HG03039 (cell line): ENCODE data around the gene NT5C1A.

ENCODE experiments used
- ATAC-seq: cut with Tn5 transposase; IDR thresholded peaks from one replicate; pipeline ENCODE4 v1.9.1; 2021; ENCODE audit warnings: mild to moderate bottlenecking, moderate library complexity; ENCODE audit not compliant: unreplicated experiment

The NT5C1A gene

DNA sequence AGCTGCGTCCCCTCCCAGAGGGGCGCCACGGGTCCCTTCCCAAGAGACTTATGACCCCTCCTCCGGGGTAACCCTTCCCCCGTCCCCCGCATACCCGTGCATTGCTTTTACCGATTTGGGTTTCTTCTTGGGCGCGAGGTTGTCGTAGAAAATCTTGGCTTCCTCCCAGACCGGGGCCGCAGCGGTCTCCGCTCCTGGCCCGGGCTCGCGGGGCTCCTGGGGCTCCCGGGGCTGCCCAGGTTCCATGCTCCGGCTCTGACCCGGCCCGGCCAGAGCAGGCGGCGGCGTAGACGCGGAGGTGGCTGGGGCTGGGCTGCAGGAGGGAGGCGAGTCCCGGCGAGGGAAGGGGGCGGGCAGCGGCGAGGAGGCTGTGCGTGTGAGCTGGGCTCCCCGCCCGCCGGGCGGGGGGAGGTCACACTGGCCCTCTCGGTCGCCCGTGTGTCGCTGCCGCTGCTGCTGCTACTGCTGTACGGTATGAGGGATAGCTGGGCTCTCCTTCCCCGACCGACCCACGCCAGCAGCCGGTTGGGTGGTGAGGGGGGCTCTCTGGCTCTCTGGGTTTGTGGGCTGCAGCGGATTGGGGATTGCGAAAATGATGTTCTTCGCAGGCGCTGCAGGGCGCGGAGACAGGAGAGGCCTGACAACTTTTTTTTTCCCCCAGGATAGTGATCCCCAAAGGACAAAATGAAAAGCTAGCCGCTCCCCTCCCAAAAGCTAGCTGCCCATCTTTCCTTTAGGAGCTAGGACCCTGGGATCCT is at the start of gene NT5C1A:
TSS of gene NT5C1A (minus strand) at position 315 of the 758 bp plus-strand sequence. CDS start at position 246, 69 bp downstream.
- no peak for ATAC-seq

DNA sequence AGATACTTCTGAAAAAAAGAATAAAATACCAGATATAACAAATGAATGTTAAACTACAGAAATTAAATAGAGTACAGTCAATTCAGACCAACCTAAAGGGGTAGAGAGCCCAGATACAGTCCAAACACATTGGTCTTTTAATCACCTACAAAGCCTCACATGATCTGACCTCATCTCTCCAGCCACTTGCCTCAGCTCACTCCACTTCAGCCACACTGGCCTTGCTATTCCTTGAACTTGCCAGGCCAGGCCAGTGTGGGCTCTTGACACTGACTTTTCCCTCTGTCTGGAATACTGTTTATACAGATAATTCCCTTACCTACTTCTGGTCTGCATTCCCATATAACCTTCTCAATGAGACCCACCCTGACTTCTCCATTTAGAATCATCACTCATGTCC is 49.8 kb upstream of the NT5C1A start:
- ATAC-seq = no peak

DNA sequence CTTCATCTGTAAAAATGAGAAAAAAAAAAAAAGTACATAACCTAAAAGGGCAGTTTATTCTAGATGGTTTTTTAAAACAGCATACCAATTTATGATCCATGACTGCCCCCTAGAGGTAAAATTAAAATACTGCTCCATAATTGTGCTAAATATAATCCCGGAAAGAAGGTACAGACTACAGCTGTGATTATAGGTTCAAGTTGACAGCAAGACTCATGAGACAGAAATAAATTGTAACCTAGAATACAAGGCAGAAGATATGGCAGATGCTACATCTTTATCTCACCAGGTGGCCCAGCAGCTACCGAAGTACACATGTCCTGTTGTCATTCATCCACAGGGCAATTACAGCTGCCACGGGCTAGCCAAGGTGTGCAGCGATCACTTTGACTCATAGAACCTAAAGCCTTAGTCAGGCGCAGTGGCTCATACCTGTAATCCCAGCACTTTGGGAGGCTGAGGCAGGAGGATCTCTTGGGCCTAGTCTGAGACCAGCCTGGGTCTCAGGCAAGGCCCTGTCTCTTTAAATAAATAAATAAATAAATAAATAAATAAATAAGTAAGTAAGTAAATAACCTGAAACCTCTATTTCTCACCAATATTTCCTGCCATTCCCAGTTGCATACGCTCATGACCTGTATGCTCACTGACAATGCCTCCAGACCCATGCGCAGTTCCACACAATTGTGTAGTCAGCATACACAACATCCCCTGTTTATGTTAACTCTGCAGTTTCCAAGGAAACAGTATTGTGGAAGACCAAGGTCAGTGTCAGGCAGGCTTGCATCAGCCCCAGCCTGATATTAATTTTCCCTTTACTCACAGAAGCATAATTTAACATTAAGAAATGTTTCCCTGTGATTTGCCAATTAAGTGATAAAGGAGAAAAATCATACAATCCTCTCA is 48.4 kb upstream of the NT5C1A start:
- ATAC-seq = no peak

DNA sequence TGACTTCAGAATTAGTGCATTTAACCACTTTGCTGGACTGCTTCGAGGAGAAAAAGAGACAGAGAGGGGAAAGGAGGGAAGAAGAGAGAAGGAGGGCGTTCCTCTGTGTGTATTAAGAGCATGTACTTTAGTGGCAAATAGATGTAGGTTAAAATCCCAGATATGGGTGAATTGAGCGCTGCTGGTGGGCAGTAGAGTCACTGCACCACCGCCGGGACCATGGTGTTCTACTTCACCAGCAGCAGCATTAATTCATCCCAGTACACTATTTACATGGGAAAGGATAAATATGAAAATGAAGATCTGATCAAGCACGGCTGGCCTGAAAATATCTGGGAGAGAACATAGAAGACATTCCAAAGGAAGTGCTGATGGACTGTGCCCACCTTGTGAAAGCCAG is 45.9 kb upstream of the NT5C1A start:
- ATAC-seq = no peak

DNA sequence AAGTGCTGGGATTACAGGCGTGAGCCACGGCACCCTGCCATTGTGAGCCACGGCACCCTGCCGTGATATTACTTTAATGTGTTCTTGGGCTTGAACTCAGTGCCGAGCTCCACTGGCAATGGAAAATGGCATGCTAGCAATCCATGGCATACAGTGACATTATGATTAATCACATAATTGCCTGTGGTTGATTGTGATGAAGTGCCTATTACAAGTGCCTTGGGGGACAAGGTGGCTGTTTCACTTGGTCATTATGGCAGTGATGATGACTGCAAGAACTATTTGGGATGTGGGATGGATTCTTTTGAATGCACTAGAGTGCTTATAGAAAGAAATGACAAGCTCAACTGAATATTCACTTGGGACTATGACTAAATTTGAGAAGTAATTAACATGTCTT is 41.6 kb upstream of the NT5C1A start:
- no peak for ATAC-seq

DNA sequence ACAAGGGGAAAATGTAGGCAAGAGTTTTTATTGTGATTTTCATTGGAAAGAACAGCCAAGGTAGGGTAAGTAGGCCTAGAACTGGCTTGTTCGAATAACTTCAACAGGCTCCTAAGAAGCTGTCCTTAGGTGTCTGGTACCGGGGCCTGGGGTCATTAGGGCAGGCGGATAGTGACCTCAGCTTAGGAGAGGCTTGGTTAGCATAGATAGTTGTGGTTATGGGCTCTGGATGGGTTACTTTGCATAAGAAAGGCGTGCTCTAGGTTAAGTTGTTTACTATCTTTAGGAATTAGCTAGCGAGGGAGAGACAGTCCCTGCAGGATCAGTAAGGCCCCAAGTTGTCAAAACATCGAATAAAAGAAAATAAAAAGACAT is 40.0 kb upstream of the NT5C1A start:
- ATAC-seq = no peak

DNA sequence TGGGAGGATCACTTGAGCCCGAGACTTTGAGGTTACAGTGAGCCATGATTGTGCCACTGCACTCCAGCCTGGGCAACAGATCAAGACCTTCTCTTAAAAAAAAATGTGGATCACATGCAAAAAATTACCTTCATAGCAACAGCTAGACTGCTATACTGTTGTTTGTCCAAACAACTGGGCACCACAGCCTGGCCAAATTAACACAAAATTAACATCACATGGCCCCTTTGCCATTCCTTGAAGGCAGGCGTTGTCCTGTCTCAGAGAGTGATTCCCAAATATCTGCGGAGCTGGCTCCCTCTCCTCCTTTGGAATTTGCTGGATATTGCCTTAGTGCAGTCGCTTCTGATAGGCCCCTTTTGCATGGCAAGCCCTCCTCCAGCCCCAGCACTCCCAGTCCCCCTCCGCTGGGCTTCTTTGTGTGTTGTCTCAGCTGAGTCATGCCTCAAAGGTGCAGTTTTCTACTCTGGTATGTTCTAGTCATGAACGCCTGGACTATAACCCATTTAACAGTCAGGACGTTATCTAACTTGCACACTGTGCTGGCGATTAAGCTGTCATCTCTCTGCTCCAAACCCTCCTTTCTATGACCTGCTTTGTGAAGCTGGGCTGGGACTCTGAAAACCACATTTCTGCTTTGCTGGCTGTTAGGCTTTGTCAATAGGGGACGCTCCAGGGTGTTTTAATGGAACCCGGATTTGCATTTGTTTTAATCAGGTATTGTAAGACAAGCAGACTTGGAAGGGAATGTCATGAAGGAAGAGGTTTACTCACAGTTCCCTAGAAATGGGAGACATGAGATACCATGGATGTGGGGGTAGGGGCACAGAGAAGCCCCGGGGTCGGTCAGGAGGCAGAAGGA is 39.4 kb upstream of the NT5C1A start:
- ATAC-seq = no peak

DNA sequence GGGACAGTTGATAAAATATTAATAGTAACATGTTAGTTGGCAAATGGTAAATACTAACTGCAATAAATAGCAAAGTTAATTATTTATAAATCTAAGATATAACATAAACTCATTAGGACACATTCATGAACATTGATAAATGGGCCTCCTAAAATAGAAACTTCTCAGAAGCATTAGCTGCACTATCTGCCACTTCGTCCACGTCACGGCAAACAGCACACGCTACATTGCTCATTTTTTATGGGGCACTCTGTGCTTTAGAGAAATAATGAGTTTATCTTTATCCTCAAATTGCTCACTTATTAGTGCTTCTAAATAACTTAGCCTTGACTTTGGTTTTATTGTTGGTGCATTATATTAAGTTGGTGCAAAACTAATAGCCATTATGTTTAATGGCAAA is 35.6 kb upstream of the NT5C1A start:
- no peak for ATAC-seq

DNA sequence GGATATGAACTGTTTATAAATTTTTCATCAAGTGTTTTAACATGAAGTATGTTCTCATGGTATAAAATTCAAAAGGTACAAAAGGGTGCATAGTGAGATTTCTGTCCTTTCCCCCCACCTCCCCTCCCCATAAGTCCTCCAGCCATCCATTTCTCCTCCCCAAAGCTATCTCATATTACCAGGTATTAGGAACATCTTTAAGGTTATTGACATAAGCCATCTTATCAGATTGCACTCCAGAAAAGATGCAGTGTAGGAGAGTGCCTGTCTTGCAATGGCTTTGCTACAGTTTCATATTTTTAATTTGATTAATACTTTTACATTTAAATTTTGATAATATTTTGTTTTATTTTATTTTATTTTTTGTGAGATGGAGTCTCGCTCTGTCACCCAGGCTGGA is 32.9 kb upstream of the NT5C1A start:
- no peak for ATAC-seq

DNA sequence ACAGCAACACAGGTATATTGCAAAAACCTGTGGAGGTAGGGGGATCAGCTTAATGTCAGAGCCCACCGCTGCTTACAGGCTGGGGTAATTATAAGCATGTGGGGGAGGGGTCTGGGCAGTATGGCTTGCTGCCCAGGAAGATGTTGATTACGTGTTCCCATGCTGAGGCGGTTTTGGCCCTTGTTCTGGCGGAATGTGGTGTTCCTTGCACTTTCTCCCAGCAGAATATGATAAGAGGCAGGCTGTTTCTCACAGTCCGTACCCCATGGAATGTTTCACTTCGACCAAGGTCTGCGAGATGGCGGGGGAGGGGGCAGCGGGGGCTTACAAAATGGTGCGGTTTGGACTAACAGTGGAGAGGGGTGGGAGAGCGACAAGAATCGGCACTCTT is 29.1 kb upstream of the NT5C1A start:
- ATAC-seq = no peak

DNA sequence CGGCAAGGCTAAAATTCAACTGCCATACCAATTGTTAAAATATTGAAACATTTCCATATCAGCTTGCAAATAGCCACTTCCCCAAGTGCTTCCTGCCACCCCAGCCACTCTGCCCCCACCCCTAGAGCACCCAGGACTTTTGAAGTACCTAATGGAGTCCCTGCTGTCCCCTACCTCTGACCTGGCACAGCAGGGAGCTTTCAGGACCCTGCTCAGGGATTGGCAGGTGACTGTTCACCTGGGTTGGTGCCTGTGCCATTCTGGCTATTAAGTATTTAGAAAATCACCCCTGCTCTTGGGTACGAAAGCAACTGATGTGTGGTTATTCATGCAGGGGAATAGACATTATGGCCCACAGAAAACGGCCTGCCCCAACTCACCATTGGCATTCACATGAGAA is 28.4 kb upstream of the NT5C1A start:
- no peak for ATAC-seq

DNA sequence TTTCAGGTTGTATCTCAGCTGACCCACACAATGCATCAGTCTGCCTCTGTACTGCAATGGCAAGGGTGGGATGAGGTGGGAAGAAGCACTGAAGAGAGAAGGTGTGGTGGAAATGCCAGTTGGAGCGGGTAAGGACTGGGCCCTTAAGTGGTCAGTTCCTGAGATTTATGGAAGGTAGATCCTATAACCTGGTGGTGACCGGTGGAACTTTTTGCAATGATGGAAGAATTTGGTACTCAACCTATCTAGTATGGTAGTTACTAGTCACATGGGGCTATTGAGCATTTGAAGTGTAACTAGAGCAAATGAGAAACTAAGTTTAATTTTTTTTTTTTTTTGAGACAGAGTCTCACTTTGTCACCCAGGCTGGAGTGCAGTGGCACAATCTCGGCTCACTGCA is 27.5 kb upstream of the NT5C1A start:
- ATAC-seq = no peak

DNA sequence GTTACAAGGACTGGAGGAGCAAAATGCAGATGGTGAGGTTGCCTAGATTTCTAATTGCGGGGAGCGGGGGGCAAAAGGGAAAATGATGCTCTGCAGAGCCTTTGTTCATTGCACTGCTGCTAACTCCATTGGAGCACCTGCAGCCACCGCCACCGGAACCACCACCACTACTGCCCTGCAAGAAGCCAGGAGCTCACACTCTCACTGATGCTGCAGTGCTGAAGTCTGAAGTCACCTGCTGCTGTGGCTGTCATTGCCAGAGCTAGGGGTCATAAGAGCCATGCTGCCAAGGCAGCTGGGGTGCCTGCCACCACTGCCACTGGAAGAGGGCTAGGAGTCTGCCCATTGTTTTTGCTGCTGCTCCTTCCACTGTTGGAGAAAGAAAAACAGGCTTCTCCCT is 26.7 kb upstream of the NT5C1A start:
- ATAC-seq = no peak

DNA sequence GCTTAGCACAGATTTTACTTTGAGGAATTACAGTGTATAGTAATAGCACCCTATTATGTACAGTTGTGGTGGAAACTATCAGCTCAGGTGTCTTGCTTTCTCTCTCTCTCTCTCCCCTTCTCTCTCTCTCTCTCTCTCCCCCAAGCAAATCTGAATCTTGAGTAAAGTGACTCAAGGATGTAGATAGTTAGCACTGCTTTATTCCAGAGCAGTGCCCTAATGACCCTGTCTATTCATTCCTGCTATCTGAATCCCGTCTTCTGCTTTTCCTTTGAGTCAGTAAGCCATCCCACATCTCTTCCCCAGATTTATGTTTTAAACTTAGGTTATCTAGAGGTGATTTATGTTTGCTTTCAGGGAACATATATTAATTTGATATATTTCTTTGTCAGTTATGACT is 24.5 kb upstream of the NT5C1A start:
- ATAC-seq = no peak

DNA sequence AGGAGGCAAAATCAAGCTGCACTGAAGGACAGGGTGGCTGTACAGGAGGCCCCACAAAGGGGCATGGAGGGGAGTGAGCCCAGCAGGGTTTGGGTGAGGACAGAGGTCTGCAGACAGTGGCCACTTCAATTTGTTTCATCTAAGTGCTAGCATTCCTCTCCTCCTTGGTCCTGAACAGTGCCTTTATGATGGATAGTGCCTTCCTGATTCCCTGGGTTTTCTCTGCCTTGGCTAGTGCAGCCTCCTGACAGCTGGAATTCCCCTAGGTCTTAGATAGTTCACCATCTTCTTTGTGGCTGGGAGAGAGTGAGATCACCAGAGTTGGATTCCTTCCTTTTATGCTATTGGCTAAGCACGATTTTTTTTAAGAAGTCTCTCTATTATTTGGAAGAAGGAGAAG is 23.1 kb upstream of the NT5C1A start:
- no peak for ATAC-seq

DNA sequence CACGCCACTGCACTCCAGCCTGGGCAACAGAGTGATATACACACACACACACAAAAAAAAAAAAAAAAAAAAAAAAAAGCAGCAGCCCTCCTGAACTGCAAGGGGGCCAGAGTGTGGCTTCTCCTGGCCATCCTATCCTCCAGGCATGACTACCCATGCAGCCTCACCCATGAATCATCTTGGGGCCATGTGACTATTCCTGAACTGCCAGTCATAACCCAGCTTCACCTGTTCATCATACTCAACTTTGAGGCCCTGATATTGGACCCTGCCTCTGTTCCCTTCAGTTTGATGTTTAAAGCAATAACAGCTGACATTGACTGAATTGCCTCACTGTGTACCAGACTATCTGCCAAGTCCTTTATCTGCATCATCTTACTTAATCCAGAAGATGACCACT is 22.1 kb upstream of the NT5C1A start:
- ATAC-seq = no peak

DNA sequence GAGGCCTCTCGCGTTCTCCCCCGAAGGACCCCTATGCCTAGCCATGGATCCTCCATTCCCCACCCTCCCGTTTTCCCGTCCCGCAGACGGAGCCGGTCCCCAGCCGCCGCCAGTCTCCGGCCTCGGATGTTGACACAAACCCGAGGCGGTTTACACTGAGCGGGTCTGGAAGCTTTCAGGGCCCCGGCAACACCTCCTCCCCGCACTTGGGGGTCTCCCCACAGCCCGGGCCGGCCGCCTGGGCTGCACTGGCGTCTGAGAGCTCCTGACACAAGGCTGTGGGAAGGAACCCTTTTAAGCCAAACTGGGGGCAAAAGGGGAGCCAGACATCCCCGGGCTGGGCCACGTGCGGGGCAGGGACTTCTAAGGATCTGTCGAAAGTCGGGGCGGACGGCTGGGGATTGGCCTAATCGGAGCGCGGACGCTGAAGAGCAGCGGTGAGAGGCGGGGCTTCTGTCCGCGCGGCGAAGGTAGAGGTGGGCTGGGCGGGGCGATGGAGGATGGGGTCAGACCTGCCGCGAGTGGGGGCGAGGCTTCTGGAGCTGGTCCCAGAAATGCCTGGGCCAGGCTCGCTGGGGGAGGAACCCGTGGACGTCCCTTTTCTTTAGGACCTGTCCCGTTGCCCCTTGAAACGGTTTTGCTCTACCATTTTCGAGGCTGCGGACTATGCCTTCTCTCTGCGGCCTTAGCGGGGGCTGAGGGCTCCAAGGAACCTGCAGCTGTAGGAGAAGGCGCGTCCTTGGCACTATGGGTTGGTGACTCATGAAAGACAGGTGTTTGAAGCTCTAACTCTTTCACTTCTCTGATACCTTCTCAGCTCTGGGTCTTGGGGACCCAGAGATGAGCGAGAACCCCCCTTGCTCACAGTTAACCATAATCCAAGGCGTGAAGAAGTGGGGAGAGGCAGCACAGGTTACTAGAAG is 20.5 kb upstream of the NT5C1A start:
- no peak for ATAC-seq

DNA sequence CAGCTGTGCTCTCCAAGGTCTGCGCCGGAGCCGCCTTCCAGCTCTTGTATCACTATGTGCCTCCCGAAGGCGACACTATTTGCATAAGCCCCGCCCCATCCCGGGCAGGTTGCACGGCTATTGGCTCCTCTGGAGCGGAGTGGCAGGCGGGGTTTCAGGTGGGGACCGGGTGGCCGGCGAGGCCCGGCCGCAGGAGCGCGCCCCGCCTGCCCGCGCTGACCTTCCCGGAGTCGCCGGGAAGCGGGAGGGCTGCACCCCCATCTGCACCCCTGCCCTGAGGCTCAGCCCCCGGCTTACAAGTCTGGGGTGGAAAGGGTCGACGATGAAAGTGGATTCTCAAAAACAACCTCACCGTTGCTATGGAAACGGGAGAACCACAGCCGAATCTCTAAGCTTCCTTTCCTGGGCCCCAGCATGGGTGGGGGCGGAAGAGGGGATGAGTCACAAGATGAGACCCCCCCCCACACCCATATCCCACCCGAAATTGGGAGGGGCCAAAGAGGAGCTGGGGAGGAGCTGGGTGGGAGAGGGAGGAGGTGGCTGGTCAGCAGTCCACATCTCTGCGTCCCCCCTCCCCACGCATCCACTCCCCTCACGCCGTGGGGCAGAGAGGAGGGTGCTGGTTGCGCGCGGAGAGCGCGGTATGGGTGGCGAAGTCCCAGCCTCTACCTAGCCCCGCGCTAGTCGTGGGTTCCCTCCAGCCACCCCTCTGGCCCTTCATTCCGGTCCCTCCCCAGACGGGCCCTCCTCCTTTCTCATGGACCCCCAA is 19.7 kb upstream of the NT5C1A start, which contains the start of gene HPCAL4:
TSS of gene HPCAL4 (minus strand) at position 51 of the 769 bp plus-strand sequence. CDS start 6,830 bp downstream, outside the sequence.
- peak; percentile 72 for ATAC-seq

DNA sequence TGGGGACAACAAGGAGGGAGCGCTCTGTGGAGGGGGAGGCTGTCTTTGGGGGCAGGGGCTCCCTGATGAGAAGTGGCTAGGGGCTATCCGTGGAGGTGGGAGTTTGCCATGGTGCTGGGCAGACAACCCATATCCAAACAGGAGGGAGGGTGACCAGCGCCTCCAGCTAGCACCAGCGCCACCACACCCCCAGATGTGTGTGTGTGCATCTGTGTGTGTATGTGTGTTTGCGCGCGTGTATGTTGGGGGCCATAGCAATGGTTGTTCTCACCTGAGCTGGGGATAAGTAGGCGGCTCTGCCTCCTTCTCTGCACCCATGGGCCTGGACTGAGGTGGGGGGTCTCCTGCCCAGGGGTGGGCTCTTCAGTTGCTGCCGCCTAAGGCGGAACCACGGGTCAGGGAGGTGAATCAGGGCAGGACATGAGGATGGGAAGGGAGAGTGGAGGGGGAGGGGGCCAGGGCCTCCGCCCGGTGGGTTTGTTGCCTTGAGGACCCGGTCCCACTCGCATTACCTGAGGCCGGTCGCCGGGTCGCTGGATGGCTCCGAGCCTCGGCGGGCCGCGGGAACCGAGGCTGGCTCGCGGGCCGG is 19.0 kb upstream of the NT5C1A start:
- peak; percentile 10 for ATAC-seq
